Stimulated activated CD4-positive, alpha-beta T cell treated with anti-CD3 and anti-CD28 coated beads, Interleukin-15, amount 100 ng/mL, for 24 hours (primary cell): ENCODE results near the gene TPBG.
"Not testable (repeated sequence)": the region's sequence is repeated elsewhere in the genome, so short reads cannot be mapped to it uniquely, and the experiment has no call there.

Experiments used
- DNase-seq: peaks from one replicate; pipeline ENCODE4 v3.0.0-alpha.2; 2020

TPBG gene

GRCh38 chr6:82380566-82381185 lies 17.1 kb downstream of the TPBG start:
- DNase-seq = no peak

- no peak for DNase-seq
These were observed 17.7 kb downstream of the TPBG start for GRCh38 chr6:82381278-82381677.

GRCh38 chr6:82385102-82385501 lies 21.5 kb downstream of the TPBG start:
- no peak for DNase-seq

GRCh38 chr6:82385546-82385945 lies 21.9 kb downstream of the TPBG start:
- DNase-seq = no peak

GRCh38 chr6:82385961-82386360 lies 22.3 kb downstream of the TPBG start:
- DNase-seq = no peak

GRCh38 chr6:82394770-82395169 lies 31.2 kb downstream of the TPBG start:
- DNase-seq = not testable (repeated sequence)

- DNase-seq = no peak
These were observed 33.5 kb downstream of the TPBG start for GRCh38 chr6:82396964-82397751.

GRCh38 chr6:82397962-82398692 lies 34.5 kb downstream of the TPBG start:
- no peak for DNase-seq

GRCh38 chr6:82408952-82409431 lies 45.4 kb downstream of the TPBG start:
- no peak for DNase-seq

GRCh38 chr6:82410151-82410648 lies 46.6 kb downstream of the TPBG start:
- DNase-seq = no peak

- DNase-seq = no peak
These were observed 50.3 kb downstream of the TPBG start for GRCh38 chr6:82413868-82414267.

- DNase-seq = no peak
These were observed 52.2 kb downstream of the TPBG start for GRCh38 chr6:82415820-82416219.

- no peak for DNase-seq
These were observed 52.7 kb downstream of the TPBG start for GRCh38 chr6:82416346-82416745.
